ENCODE measurements around the gene MYO5A.

MYO5A gene

DNA sequence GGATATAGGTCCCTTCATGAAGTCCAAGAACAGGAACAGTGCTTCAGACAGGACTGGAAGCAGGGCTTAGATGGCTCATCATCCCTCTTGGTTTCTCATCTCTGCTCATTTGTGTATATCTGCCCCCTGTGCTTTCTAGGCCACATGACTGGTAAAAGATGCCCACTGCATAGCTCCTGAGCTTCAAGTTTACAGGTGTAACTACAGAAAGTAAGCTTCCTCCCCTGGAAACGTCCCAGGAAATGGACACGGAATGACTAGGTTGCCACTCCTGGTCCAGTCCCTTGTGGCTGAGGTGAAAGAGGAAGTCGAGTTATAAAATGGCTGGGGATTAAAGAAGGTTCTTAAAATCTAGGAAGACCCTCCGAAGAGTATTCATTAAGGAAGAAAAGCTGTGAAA is 32.5 kb downstream of the MYO5A start:
- TF ChIP-seq GATA2 (IDR thresholded peaks at IDR 0.05; ENCODE audit: low read depth, low read length), result no peak
- TF ChIP-seq GATA3 (IDR thresholded peaks at IDR 0.05; ENCODE audit: low read depth, low read length), result no peak

GRCh38 chr15:52495125-52495524 is 33.6 kb downstream of the MYO5A start:
- no peak for TF ChIP-seq GATA3 (IDR thresholded peaks at IDR 0.05; ENCODE audit: low read depth, low read length)
- TF ChIP-seq GATA2 (IDR thresholded peaks at IDR 0.05; ENCODE audit: low read depth, low read length), result no peak

- TF ChIP-seq GATA3 (IDR thresholded peaks at IDR 0.05; ENCODE audit: low read depth, low read length) (no peak), GATA2 (IDR thresholded peaks at IDR 0.05; ENCODE audit: low read depth, low read length) (no peak)
These were observed 34.7 kb downstream of the MYO5A start for GRCh38 chr15:52493968-52494367.

GRCh38 chr15:52492132-52492531 is 36.5 kb downstream of the MYO5A start:
- TF ChIP-seq GATA2 (IDR thresholded peaks at IDR 0.05; ENCODE audit: low read depth, low read length) (no peak), GATA3 (IDR thresholded peaks at IDR 0.05; ENCODE audit: low read depth, low read length) (no peak)

DNA sequence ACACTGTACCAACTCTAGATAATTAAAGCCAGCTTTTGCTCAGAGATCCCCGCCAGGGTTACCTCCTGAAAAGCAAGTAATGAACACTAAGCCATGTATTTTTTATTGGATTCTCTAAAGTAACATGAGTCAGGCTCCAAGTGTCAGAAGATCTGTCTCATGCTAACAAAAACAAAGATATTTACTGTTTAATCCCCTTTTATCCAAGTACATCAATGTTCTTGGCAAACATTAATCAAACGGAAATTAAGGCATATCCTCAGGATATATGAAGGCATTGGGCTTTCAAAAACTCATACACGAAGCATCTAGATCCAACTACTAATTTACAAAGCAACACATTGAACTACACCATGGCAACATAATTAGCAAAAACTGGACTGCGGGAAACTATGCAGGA is 37.2 kb downstream of the MYO5A start:
- no peak for TF ChIP-seq GATA3 (IDR thresholded peaks at IDR 0.05; ENCODE audit: low read depth, low read length)
- no peak for TF ChIP-seq GATA2 (IDR thresholded peaks at IDR 0.05; ENCODE audit: low read depth, low read length)

DNA sequence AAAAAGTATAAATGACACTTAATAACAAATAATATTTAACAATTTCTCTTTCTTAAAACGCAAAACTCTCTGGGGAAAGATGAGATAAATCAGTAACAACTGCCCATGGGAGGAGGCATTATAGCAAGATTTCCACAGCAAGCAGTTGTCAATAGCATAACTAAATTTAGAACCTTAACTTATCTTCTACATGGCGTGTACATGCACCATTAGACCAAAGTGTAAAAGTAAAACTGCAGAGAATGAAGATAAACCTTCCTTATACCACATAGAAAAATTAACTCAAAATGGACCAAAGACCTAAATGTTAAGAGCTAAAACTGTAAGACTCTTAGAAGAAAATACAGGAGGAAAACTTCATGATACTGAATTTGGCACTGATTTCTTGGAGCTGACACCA is 39.9 kb downstream of the MYO5A start:
- no peak for TF ChIP-seq GATA3 (IDR thresholded peaks at IDR 0.05; ENCODE audit: low read depth, low read length)
- no peak for TF ChIP-seq GATA2 (IDR thresholded peaks at IDR 0.05; ENCODE audit: low read depth, low read length)

DNA sequence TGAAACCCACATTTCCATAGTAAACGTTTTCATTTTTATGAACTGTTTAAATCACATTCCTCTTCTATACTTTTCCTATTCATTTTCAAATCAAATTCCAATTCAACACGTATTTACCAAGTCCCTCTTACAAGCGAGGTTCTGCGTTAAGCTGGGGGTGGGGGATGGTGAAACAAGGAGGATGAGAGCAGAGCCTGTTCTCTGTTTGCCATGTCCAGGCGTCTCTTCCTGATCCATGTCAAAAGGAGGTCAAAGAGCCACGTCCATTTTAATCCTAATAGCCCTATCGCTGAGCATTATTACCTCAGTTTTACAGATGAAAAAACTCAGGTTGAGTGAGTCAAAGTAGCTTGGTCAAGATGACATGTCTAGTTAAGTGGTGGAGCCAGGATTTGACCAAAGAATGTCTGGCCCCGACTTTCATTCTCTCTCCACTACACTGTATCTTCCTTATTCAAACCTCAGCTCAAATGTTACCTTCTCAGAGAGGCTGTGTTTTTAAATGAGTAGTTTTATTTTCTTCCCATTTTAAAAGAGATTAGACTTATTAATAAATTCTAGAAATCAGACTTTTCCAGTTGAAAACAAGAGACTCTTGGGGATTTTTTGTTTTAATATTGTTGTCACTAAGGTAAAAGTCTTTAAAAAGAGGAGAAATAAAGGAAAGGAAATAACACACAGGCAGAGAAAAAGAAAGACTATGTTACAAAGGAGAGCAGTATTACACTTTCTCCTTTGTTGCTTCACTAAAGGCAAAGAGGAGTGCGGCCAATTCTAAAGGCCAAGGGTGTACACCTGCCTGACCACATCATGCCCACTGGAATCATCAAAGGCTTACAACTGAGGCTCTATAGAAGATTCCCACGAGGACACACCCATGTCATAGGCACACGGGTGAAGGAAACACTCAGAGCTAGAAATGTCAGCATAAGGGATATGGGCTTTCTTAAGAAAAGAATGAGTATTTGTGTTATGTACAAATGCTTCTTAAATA is 42.4 kb downstream of the MYO5A start:
- TF ChIP-seq GATA2 (IDR thresholded peaks at IDR 0.05; ENCODE audit: low read depth, low read length) (no peak), GATA3 (IDR thresholded peaks at IDR 0.05; ENCODE audit: low read depth, low read length) (no peak)

- no peak for TF ChIP-seq GATA3 (IDR thresholded peaks at IDR 0.05; ENCODE audit: low read depth, low read length)
- no peak for TF ChIP-seq GATA2 (IDR thresholded peaks at IDR 0.05; ENCODE audit: low read depth, low read length)
These were observed 43.4 kb downstream of the MYO5A start for GRCh38 chr15:52485290-52485689.

- TF ChIP-seq GATA2 (IDR thresholded peaks at IDR 0.05; ENCODE audit: low read depth, low read length) (no peak), GATA3 (IDR thresholded peaks at IDR 0.05; ENCODE audit: low read depth, low read length) (no peak)
These were observed 45.0 kb downstream of the MYO5A start for GRCh38 chr15:52483707-52484106.

- TF ChIP-seq GATA3 (IDR thresholded peaks at IDR 0.05; ENCODE audit: low read depth, low read length), result no peak
- no peak for TF ChIP-seq GATA2 (IDR thresholded peaks at IDR 0.05; ENCODE audit: low read depth, low read length)
These were observed 46.8 kb downstream of the MYO5A start for GRCh38 chr15:52481915-52482314.

GRCh38 chr15:52480990-52481389 is 47.7 kb downstream of the MYO5A start:
- TF ChIP-seq GATA3 (IDR thresholded peaks at IDR 0.05; ENCODE audit: low read depth, low read length), result no peak
- no peak for TF ChIP-seq GATA2 (IDR thresholded peaks at IDR 0.05; ENCODE audit: low read depth, low read length)

- TF ChIP-seq GATA3 (IDR thresholded peaks at IDR 0.05; ENCODE audit: low read depth, low read length), result no peak
- no peak for TF ChIP-seq GATA2 (IDR thresholded peaks at IDR 0.05; ENCODE audit: low read depth, low read length)
These were observed 62.0 kb downstream of the MYO5A start for GRCh38 chr15:52466716-52467115.

DNA sequence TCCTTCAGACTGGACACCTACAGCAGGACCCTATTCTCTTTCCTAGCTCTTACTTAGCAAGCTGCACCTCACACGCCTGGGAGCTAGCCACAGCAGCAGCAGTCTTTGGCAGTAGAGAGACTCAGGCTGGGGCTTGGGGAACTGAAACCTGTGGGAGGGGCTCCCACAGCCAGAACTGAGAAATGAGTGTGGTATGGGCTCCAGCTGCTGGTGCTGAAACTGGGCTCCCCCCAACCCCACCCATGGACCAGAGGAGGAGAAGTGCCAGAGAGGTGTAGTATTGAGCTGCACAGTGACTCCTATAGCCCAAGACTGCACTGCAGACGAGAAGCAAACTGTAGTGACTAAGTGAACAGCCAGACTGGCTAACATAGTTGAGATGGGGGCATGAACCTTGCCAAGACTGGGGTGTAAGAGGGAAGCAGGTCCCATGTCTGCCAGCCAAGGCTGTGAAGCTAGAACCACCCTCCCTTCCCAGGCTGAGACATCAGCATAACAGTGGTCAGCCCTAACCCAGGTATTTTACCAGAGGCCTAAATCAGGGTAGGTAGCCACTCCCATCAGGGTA is 62.5 kb downstream of the MYO5A start:
- TF ChIP-seq GATA3 (IDR thresholded peaks at IDR 0.05; ENCODE audit: low read depth, low read length), result no peak
- TF ChIP-seq GATA2 (IDR thresholded peaks at IDR 0.05; ENCODE audit: low read depth, low read length), result no peak

GRCh38 chr15:52464478-52464877 is 64.2 kb downstream of the MYO5A start:
- TF ChIP-seq GATA3 (IDR thresholded peaks at IDR 0.05; ENCODE audit: low read depth, low read length) (no peak), GATA2 (IDR thresholded peaks at IDR 0.05; ENCODE audit: low read depth, low read length) (no peak)

DNA sequence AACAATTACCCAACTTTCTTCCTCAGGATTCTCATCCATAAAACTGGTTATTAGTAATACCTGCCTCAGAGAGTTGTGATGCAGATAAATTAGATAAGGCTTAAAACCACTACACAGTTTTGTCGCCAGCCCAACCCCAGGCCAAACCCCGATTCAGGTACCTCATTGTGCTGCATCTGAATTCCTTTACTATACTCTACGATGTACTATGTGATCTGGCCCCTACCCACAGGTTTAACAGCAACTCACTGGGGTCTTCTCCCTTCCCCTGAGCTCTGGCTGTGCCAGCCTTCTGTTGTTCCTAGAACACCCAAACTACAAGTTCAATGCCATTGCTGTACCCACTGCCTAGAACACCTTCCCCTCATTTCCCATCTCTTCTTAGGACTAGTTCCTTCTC is 64.6 kb downstream of the MYO5A start:
- no peak for TF ChIP-seq GATA2 (IDR thresholded peaks at IDR 0.05; ENCODE audit: low read depth, low read length)
- TF ChIP-seq GATA3 (IDR thresholded peaks at IDR 0.05; ENCODE audit: low read depth, low read length), result no peak
